Left kidney (tissue), 2 donors: ENCODE results near the gene TNPO3. TPM values are rescaled to one million over a fixed set of nuclear protein-coding genes. Genes with fewer than 3 reads are reported as not detected.
"Not testable (repeated sequence)": the region's sequence is repeated elsewhere in the genome, so short reads cannot be mapped to it uniquely, and the experiment has no call there.

Source experiments
- DNase-seq: peaks from one replicate; pipeline ENCODE4 v3.0.0-alpha.2; 2013
- polyA plus RNA-seq: library from polyadenylated mRNA; unstranded; fragments of 120-200 nt; gene quantifications from one replicate; pipeline ENCODE4 v1.2.1, GENCODE V29; 2013; ENCODE audit not compliant: insufficient read length

The TNPO3 gene
- polyA plus RNA-seq, 1 donor, result 52.1 TPM

DNA sequence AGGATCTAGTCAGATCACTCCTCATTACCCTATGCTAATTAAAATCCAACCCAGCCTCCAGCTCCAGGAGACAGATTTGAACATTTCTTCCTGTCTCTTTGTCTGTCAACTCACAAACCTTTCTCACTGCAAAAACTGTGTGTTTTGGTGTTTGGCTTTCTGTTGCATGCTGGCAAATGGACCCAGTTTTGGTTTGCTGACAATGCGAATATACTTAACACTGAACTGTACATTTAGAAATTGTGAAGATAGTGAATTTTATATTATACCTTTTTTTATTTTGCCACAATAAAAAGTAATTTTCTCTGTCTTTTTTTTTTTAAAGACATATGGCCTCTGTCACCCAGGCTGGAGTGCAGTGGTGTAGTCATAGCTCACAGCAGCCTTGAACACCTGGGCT lies 18.3 kb upstream of the TNPO3 start:
- DNase-seq, result no peak

- DNase-seq, result no peak
Measured at GRCh38 chr7:129072479-129073011, 17.6 kb upstream of the TNPO3 start.

GRCh38 chr7:129069021-129069420 lies 14.1 kb upstream of the TNPO3 start:
- no peak for DNase-seq

GRCh38 chr7:129067943-129068548 lies 13.1 kb upstream of the TNPO3 start:
- DNase-seq, result no peak

- not testable (repeated sequence) for DNase-seq
Measured at GRCh38 chr7:129067132-129067561, 12.2 kb upstream of the TNPO3 start.

DNA sequence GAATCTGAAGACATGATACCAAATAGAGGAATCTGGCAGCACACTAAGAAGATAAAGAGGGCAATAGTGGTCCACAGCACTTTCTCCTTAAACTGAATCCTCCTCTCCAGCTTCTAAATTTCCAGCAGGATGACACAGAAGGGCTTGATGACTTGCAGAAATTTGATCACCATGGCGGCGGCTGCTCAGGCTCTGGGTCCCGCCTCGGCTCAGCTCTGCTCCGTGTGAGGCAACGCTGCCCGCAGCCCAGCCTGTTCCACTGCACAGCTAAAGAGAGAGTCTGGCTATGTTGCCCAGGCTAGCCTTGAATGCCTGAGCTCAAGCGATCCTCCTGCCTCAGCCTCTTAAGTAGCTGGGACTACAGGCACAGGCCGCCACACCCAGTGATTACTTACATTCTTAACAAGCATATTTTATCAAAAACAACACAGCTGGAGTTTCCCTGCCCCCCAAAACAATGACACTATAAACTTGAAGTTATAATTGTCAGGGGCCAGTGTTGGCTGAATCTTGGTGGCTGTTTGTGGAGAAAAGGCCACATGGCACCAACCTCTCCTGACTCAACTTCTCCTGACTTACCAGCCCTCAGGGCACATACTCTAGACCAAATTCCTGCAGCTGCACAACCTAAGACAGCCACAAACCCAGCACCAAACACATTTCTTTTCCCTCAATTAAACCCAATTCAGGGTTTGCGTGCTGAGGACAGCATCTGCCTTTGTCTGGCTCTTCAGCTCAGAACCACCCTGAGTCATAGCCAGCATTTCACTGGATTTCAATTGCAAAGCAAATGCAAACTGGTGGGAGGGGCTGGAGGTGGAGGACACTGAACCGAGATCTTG lies 11.6 kb upstream of the TNPO3 start:
- DNase-seq, result no peak

DNA sequence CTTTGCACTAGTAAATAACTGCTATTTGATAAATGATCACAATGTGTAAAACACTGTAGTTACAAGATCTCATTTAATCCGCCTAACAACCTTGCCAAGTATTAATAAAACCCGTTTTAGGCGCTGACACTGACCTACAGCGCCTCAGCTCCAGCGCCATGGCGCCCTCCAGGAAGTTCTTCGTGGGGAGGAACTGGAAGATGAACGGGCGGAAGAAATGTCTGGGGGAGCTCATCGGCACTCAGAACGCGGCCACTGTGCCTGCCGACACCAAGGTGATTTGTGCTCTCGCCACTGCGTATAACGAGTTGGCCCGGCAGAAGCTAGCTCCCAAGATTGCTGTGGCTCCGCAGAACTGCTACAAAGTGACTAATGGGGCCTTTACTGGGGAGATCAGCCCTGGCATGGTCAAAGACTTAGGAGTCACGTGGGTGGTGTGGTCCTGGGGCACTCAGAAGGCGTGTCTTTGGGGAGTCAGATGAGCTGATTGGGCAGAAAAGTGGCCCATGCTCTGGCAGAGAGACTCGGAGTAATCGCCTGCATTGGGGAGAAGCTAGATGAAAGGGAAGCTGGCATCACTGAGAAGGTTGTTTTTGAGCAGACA lies 1.1 kb upstream of the TNPO3 start:
- no peak for DNase-seq

DNA sequence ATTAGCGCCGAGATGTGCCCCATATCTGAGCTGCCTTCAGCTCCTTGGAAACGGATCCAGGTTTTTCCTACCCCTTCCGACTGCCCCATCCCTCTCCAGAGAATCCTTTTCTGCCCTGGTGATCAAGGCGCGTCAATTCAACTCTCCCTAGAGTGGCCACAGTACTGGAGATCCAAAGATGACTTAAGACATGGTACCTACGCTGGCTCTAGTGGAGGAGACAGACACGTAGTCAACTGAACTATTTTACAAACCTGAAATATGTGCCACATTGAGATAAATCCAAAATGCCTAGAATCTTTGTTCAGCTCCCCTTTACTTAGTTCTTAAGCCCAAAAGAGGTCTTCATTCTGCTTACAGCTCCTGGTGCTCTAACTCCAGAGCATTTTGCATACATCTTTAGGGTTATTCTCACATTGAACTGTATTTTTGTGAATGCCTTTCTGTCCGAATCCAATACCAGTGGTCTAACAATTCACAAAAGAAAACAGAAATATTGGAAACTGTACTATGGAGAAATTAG lies 444 bp upstream of the TNPO3 start:
- no peak for DNase-seq

- no peak for DNase-seq
Measured at GRCh38 chr7:129053938-129054437, 923 bp downstream of the TNPO3 start.

DNA sequence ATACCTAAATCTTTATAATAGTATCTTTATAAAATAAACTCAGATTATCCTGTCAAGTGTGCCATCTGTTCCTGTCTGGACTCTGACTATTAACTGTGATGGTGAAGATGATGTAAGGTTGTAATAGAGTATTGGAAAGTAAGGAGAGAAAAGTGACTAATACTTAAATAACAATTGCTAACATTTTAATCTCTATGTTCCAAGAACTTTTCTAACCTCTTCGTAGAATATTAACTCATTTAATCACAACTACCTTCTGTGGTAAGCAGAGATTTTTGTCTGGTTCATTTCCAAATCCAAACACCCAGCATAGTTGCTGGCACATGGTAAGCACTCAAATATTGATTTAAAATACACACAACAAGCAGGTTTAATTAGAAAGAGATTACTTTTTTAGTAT lies 2.5 kb downstream of the TNPO3 start:
- no peak for DNase-seq

- DNase-seq, result not testable (repeated sequence)
Measured at GRCh38 chr7:129051459-129051858, 3.5 kb downstream of the TNPO3 start.

DNA sequence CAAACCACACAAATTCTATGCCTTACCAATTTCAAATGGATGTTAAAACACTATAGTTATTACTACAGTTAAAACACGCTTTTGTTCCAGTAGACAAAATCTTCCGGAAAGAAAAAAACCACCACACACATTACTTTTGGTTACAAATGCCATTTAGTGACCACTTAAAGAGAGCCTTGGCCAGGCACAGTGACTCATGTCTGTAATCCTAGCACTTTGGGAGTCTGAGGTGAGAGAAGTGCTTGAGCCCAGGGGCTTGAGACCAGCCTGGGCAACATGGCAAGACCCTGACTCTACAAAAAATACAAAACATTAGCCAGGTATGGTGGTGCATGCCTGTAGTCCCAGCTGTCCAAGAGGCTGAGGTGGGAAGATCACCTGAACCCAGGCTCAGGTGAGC lies 7.2 kb downstream of the TNPO3 start:
- no peak for DNase-seq

DNA sequence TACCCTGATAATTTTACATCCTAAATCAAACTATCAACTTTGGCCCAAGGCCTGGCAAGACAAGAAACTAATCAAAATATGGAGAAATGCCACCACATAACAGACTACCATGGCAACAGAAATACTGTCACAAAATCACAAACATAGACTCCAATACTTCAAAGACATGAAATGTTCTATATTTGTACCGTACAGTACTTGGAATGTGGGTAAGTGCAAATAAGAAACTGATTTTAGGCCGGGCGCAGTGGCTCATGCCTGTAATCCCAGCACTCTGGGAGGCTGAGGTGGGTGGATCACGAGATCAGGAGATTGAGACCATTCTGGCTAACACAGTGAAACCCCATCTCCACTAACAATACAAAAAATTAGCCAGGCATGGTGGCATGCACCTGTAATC lies 9.2 kb downstream of the TNPO3 start:
- DNase-seq, result no peak

- no peak for DNase-seq
Measured at GRCh38 chr7:129043012-129043411, 11.9 kb downstream of the TNPO3 start.

DNA sequence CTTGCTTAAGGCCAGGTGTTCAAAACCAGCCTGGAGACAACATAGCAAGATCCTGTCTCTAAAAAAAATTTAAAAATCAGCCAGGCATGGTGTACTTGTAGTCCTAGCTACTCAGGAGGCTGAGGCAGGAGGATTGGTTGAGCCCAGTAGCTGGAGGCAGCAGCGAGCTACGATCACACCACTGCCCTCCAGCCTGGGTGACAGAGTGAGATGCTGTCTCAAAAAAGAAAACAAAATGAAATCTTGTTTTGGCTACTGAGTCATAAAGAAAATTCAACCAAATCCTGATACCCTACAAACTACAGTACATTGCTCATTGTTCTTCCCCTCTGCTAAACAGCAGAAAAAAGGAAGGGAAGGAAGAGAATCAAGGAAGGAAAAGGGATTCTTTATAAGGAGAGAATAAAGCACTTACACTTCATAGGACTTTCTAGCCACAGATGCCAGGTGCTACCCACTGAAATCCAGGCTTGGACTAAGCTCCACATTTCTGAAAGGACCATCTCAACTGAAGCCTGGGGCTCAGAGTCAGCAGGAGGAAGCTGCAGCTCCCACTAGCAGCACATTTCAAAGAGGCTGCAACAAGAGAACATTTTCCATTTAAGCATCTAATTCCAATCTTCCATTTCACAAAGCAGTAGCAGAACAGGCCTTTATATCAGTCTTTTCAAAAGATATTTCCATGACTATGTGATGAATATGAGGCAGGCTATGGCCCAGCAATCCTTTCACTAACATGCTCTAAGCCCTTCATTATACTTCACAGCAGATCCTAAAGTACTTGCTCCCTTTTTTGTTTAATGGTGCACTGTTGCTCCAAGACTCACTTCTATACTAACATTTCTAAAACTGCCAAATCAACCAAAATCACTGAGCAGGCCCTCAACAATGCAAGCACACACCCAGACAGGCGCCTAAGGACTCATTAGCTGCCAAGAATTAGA lies 13.5 kb downstream of the TNPO3 start:
- no peak for DNase-seq

- not testable (repeated sequence) for DNase-seq
Measured at GRCh38 chr7:129038468-129038867, 16.4 kb downstream of the TNPO3 start.

DNA sequence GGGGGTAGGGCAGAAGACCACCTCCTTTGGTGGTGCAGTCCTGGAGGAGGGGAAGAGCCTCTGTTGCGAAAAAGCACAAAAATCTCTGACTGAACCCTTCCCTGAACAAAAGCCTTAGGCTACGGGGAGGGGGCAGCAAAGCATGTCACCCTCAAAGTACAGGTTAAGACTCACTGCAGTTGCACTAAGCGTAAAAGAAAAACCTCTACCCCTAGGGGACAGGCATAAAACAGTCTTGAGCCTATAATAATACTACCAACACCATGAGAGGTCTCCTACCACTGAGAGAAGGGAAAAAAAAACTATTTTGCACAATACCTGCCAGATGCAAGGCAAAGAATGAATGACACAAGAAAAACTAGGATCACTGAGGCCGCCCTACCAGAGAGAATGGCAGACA lies 17.3 kb downstream of the TNPO3 start:
- no peak for DNase-seq

- DNase-seq, result no peak
Measured at GRCh38 chr7:129032017-129032416, 22.9 kb downstream of the TNPO3 start.

DNA sequence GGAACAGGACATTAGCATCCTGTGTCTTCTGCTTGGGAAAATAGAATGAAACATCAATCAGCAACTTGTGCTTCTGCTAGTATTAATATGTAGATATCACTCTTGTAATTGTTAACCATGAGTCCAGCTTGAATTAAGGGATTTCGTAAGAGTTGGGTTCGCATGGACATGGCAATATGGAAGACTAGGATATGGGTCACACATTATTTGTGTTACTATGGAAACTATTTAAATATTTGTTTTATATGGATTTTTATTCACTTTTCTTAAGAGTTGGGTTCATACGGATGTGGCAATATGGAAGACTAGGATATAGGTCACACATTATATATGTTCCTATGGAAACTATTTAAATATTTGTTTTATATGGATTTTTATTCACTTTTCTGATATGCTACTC lies 24.5 kb downstream of the TNPO3 start:
- DNase-seq, result no peak

DNA sequence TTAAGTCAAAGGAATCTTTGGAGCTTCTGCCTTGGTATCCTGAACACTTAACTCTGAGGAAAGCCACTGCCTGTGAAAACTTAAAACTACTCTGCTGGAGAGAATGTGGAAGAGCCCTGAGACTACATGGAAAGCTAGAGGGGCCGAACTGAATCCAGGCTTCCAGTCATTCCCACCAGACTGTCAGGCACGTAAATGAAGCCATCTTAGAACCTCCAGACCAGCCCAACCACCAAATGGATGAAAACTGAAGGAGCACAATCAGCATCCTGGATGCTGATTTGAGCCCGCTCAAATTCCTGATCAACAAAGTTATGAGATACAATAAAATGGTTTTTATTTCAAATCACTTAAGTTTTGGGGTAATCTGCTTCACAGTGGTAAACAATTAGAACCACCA lies 30.8 kb downstream of the TNPO3 start:
- DNase-seq, result no peak

DNA sequence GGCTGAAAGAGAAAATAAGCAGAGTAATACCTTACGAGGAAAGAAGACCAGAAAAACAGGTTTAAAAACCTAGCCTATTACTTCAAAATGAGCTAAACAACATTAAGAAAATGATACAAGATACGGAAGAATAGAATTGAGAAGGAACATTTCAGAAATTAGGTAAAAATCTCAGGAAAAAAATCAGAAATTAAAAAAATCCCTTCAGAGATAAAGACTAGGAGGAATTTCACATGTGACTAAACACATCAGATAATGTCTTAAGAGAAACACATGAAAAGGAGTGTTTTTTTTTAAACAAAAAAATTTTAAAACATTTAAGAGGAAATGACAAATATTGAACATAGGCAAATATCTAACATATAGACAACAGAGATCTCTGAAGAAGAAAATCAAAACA lies 33.3 kb downstream of the TNPO3 start:
- DNase-seq, result no peak
